Ovary (tissue), 3 donors: Measurements from ENCODE around the gene FAM216B.

ENCODE experiments used
- CTCF ChIP-seq, 3 donors: fragments of 450-650 bp in 2 of 3; fragments of 200-600 bp in 1 of 3; IDR thresholded peaks; one replicate each; pipeline versions ENCODE4 v1.5.1 to v1.8.0; 2016 to 2022; ENCODE audit warnings: antibody characterized with exemption in 3 of 3, mild to moderate bottlenecking in 1 of 3
- EP300 ChIP-seq: sonication (generic); formaldehyde crosslinking; IDR thresholded peaks from one replicate; pipeline ENCODE4 v1.6.1; 2017; ENCODE audit warnings: antibody characterized with exemption
- POLR2A ChIP-seq: fragments of 450-650 bp; IDR thresholded peaks from one replicate; pipeline ENCODE4 v1.6.1; 2017; ENCODE audit warnings: antibody characterized with exemption, mild to moderate bottlenecking, moderate library complexity
- donor health status: DM: no; HTN: no; CAD: no.

- TF ChIP-seq POLR2A: no peak
- TF ChIP-seq CTCF (IDR thresholded peaks at IDR 0.05): no peak
- TF ChIP-seq EP300: no peak
These were observed 49.3 kb upstream of the FAM216B start for GRCh38 chr13:42732073-42732472.
